ENCODE results near the gene RNF217. TPM values are rescaled to one million over a fixed set of nuclear protein-coding genes. Genes with fewer than 3 reads are reported as not detected.

Gene RNF217
- total and polyA plus RNA-seq, 5 donors from 2014 or later, result 0.12 TPM; not detected in 4

GRCh38 chr6:124977067-124977908 lies 15.1 kb downstream of the RNF217 start:
- H3K4me3 ChIP-seq (ENCODE audit: low read depth, low read length), result no peak overlapping the region
- Mint-ChIP-seq H3K36me3 (no peaks in the 10 kb centered on the region), H3K27ac (no peak overlapping the region), H3K4me1 (no peaks in the 10 kb centered on the region), H3K27me3 (no peaks in the 10 kb centered on the region), H3K9me3 (peaks cover 0 to 7% (median 2%) of the 10 kb centered on the region in 7 donors), H3K4me3 (no peak overlapping the region)
- H3K27me3 ChIP-seq (ENCODE audit: control insufficient read depth, insufficient read depth, low read length), result no peaks in the 10 kb centered on the region
- H3K27ac ChIP-seq (ENCODE audit: insufficient read depth, low read length, poor library complexity, severe bottlenecking), result no peak overlapping the region
- H3K4me1 ChIP-seq (ENCODE audit: control insufficient read depth, insufficient read depth, low read length, poor library complexity, severe bottlenecking), result no peaks in the 10 kb centered on the region
- ATAC-seq (ENCODE audit: low read depth in 2 of 2) (no peak), DNase-seq (no peak)
- H3K9me3 ChIP-seq (ENCODE audit: control insufficient read depth in 2 of 2, low read length in 2 of 2), result no peaks in the 10 kb centered on the region
- no peaks in the 10 kb centered on the region for H3K36me3 ChIP-seq (ENCODE audit: control insufficient read depth, insufficient read depth, low read length)

DNA sequence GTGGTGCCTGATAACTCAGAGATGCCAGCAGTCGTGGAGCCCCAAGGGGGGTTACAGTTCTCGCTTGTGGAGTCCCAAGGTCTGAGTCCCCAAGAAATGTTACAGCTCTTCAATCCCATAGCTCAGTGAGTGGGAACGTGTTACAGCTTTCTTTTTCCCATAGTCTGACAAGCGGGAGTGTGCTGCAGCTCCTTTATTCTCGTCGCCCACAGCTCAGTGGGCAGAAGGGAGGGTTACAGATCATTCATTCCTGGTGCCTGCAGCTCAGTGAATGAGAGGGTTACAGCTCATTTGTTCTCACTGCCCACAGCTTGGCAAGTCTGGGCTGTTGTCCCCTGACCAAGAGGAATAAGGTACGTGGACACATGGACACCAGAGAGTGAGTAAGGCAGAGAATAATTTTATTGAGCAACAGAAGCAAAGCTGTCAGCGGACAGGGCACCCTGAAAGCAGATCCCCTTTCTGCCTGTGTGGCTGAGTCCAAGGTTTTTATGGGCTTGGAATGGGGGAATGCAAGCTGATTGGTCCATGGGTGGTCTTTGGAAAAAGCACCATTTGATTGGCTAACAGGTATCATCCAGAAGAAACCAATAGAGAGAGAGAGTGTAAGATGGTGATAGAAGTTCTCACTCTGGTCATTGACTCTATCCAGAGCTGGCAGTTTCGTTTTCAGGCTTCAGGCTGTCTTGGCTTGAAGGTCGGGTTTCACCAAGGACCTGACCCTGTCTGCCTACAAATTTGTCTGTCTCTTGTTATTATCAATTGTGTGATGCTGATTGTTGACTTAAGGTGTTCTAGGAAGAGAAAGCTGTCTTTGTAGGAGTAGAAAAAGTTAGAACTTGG lies 16.4 kb downstream of the RNF217 start:
- H3K27ac Mint-ChIP-seq, result no peak overlapping the region
- H3K4me1 ChIP-seq (ENCODE audit: control insufficient read depth, insufficient read depth, low read length, poor library complexity, severe bottlenecking), result no peaks in the 10 kb centered on the region
- H3K36me3 Mint-ChIP-seq, result no peaks in the 10 kb centered on the region
- H3K27me3 Mint-ChIP-seq, result no peaks in the 10 kb centered on the region
- H3K4me1 Mint-ChIP-seq, result no peaks in the 10 kb centered on the region
- H3K36me3 ChIP-seq (ENCODE audit: control insufficient read depth, insufficient read depth, low read length), result no peaks in the 10 kb centered on the region
- H3K9me3 ChIP-seq (ENCODE audit: control insufficient read depth in 2 of 2, low read length in 2 of 2), result no peaks in the 10 kb centered on the region
- no peak for ATAC-seq (ENCODE audit: low read depth in 2 of 2)
- no peak for DNase-seq
- H3K9me3 Mint-ChIP-seq, result peaks cover 0 to 7% (median 2%) of the 10 kb centered on the region in 7 donors
- no peaks in the 10 kb centered on the region for H3K27me3 ChIP-seq (ENCODE audit: control insufficient read depth, insufficient read depth, low read length)
- no peak overlapping the region for H3K4me3 Mint-ChIP-seq
- no peak overlapping the region for H3K4me3 ChIP-seq (ENCODE audit: low read depth, low read length)
- H3K27ac ChIP-seq (ENCODE audit: insufficient read depth, low read length, poor library complexity, severe bottlenecking), result no peak overlapping the region

- no peak overlapping the region for H3K4me3 ChIP-seq (ENCODE audit: low read depth, low read length)
- DNase-seq (no peak), ATAC-seq (ENCODE audit: low read depth in 2 of 2) (no peak)
- Mint-ChIP-seq H3K9me3 (peaks cover 0 to 7% (median 2%) of the 10 kb centered on the region in 7 donors), H3K36me3 (no peaks in the 10 kb centered on the region), H3K27me3 (no peaks in the 10 kb centered on the region), H3K4me1 (no peaks in the 10 kb centered on the region), H3K4me3 (no peak overlapping the region), H3K27ac (no peak overlapping the region)
- no peaks in the 10 kb centered on the region for H3K4me1 ChIP-seq (ENCODE audit: control insufficient read depth, insufficient read depth, low read length, poor library complexity, severe bottlenecking)
- no peak overlapping the region for H3K27ac ChIP-seq (ENCODE audit: insufficient read depth, low read length, poor library complexity, severe bottlenecking)
- no peaks in the 10 kb centered on the region for H3K27me3 ChIP-seq (ENCODE audit: control insufficient read depth, insufficient read depth, low read length)
- no peaks in the 10 kb centered on the region for H3K9me3 ChIP-seq (ENCODE audit: control insufficient read depth in 2 of 2, low read length in 2 of 2)
- H3K36me3 ChIP-seq (ENCODE audit: control insufficient read depth, insufficient read depth, low read length), result no peaks in the 10 kb centered on the region
Observed at GRCh38 chr6:124979294-124979678, 17.0 kb downstream of the RNF217 start.

DNA sequence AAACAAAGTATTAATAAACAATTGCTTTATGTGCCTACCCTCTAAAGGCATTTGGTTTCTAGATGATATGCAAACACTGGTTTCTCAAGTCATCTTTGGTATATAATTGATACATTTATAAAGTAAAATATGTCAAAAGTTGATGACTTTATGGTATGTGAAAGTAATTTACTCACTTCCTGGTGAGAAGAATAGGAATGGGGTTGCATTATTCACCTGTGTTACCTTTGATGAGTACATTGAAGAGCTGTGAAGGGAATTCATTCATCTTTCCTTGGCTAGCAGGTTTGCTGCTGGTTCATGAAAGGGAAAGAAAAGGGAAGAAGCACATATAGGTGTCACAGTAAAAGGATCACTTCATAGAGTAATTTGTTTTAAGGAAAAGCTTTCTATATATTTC lies 20.4 kb downstream of the RNF217 start:
- Mint-ChIP-seq H3K36me3 (no peaks in the 10 kb centered on the region), H3K27ac (no peak overlapping the region)

DNA sequence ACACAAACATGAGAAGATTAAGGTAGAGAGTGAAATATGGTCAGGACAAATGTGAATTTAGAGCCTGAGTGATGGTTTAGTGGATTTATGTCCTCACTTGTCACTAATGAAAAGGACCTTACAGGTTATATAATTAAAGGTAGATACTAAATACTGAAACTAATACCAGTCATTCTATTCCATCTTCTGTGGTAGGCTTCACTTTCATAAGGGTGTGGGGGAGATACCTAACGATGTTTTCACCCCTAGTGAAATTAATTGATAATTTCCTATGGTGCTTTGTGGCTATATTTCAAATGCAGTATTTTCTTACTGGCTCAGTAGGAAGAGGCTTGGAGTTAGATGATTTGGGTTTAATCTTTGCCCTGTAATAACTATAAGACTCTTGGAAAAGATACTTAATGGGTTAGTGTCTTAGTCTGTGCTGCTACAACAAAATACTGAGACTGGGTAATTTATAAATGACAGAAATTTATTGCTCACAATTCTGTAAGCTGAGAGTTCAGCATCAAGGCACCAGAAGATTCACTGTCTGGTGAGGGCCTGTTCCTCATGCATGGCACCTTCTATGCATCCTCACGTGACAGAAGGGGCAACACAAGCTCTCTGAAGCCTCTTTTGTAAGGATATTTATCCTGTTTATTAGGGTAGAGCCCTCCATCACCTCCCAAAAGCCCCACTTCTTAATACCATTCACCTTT lies 21.3 kb downstream of the RNF217 start:
- Mint-ChIP-seq H3K27ac (no peak overlapping the region), H3K36me3 (no peaks in the 10 kb centered on the region), H3K9me3 (peaks cover 0 to 5% (median 0%) of the 10 kb centered on the region in 7 donors), H3K4me1 (no peaks in the 10 kb centered on the region), H3K4me3 (no peak overlapping the region), H3K27me3 (no peaks in the 10 kb centered on the region)
- no peaks in the 10 kb centered on the region for H3K36me3 ChIP-seq (ENCODE audit: control insufficient read depth, insufficient read depth, low read length)
- DNase-seq, result no peak
- no peaks in the 10 kb centered on the region for H3K9me3 ChIP-seq (ENCODE audit: control insufficient read depth in 2 of 2, low read length in 2 of 2)
- ATAC-seq (ENCODE audit: low read depth in 2 of 2), result no peak
- no peaks in the 10 kb centered on the region for H3K4me1 ChIP-seq (ENCODE audit: control insufficient read depth, insufficient read depth, low read length, poor library complexity, severe bottlenecking)
- no peak overlapping the region for H3K4me3 ChIP-seq (ENCODE audit: low read depth, low read length)
- no peaks in the 10 kb centered on the region for H3K27me3 ChIP-seq (ENCODE audit: control insufficient read depth, insufficient read depth, low read length)
- H3K27ac ChIP-seq (ENCODE audit: insufficient read depth, low read length, poor library complexity, severe bottlenecking), result no peak overlapping the region

More for the DNA sequence above, 20.4 kb downstream of the RNF217 start:
- no peaks in the 10 kb centered on the region for H3K36me3 ChIP-seq (ENCODE audit: control insufficient read depth, insufficient read depth, low read length)
- no peak overlapping the region for H3K4me3 ChIP-seq (ENCODE audit: low read depth, low read length)
- ATAC-seq (ENCODE audit: low read depth in 2 of 2), result no peak
- Mint-ChIP-seq H3K4me3 (no peak overlapping the region), H3K4me1 (no peaks in the 10 kb centered on the region), H3K9me3 (peaks cover 0 to 5% (median 0%) of the 10 kb centered on the region in 7 donors), H3K27me3 (no peaks in the 10 kb centered on the region)
- H3K4me1 ChIP-seq (ENCODE audit: control insufficient read depth, insufficient read depth, low read length, poor library complexity, severe bottlenecking), result no peaks in the 10 kb centered on the region
- no peak overlapping the region for H3K27ac ChIP-seq (ENCODE audit: insufficient read depth, low read length, poor library complexity, severe bottlenecking)
- H3K27me3 ChIP-seq (ENCODE audit: control insufficient read depth, insufficient read depth, low read length), result no peaks in the 10 kb centered on the region
- no peak for DNase-seq
- H3K9me3 ChIP-seq (ENCODE audit: control insufficient read depth in 2 of 2, low read length in 2 of 2), result no peaks in the 10 kb centered on the region

DNA sequence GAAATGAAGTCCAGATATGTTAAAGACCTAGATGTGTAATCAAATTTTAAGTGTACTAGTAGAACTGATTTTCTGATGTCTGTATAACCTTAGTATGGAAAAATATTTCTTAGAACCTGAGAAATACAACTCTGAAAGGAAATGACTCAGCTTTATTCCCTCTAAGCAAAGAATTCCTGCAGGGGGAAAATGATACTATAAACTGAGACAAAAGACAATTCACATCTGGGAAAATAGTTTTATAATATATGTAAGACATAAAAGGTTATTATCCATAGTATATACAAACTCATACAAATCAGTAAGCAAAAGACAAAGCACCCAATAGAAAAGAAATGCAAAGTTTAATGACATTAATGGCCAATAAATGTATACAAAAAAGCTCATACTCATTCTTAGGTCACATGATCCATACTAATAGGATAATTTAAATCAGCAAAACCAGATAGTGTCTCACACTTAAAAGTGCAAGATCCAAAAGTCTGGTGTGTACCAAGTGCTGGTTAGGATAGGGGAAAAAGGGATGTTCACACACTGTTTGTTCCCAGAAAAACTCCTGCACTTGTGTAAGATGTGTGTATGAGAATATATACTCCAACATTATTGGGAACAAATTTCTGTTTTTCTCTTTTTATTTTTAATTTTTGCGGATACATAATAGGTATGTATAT lies 22.6 kb downstream of the RNF217 start:
- no peak overlapping the region for H3K4me3 Mint-ChIP-seq
- H3K27ac Mint-ChIP-seq, result no peak overlapping the region
- no peaks in the 10 kb centered on the region for H3K4me1 Mint-ChIP-seq
- Histone ChIP-seq H3K27ac (ENCODE audit: insufficient read depth, low read length, poor library complexity, severe bottlenecking) (no peak overlapping the region), H3K9me3 (ENCODE audit: control insufficient read depth in 2 of 2, low read length in 2 of 2) (no peaks in the 10 kb centered on the region), H3K4me1 (ENCODE audit: control insufficient read depth, insufficient read depth, low read length, poor library complexity, severe bottlenecking) (no peaks in the 10 kb centered on the region), H3K4me3 (ENCODE audit: low read depth, low read length) (no peak overlapping the region), H3K27me3 (ENCODE audit: control insufficient read depth, insufficient read depth, low read length) (no peaks in the 10 kb centered on the region), H3K36me3 (ENCODE audit: control insufficient read depth, insufficient read depth, low read length) (no peaks in the 10 kb centered on the region)
- no peak for DNase-seq
- ATAC-seq (ENCODE audit: low read depth in 2 of 2), result no peak
- H3K9me3 Mint-ChIP-seq, result peaks cover 0 to under 1% (median 0%) of the 10 kb centered on the region in 7 donors
- H3K36me3 Mint-ChIP-seq, result no peaks in the 10 kb centered on the region
- H3K27me3 Mint-ChIP-seq, result no peaks in the 10 kb centered on the region

DNA sequence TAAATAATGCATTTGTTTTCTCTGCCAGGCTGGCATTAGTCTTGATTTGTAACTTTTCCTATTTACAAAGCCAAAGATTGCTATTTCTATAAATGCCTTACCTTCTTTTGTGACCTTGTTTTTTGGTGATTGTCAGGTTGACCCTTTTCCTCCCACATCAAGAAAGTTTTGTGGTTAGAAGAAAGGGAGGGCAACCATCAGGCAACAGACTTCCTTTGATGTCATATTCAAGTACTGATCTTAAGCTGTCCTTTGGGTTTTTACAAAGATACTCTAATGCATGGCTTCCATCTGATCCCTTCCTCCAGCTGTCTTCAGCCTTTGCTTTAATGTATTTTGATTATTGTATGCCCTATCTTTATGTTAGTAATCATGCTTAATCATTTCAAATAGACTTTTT lies 23.9 kb downstream of the RNF217 start:
- H3K4me3 Mint-ChIP-seq, result no peak overlapping the region
- ATAC-seq (ENCODE audit: low read depth in 2 of 2) (no peak), DNase-seq (no peak)
- Histone ChIP-seq H3K27me3 (ENCODE audit: control insufficient read depth, insufficient read depth, low read length) (no peaks in the 10 kb centered on the region), H3K4me1 (ENCODE audit: control insufficient read depth, insufficient read depth, low read length, poor library complexity, severe bottlenecking) (no peaks in the 10 kb centered on the region), H3K4me3 (ENCODE audit: low read depth, low read length) (no peak overlapping the region), H3K27ac (ENCODE audit: insufficient read depth, low read length, poor library complexity, severe bottlenecking) (no peak overlapping the region), H3K9me3 (ENCODE audit: control insufficient read depth in 2 of 2, low read length in 2 of 2) (no peaks in the 10 kb centered on the region), H3K36me3 (ENCODE audit: control insufficient read depth, insufficient read depth, low read length) (no peaks in the 10 kb centered on the region)
- no peaks in the 10 kb centered on the region for H3K4me1 Mint-ChIP-seq
- no peak overlapping the region for H3K27ac Mint-ChIP-seq
- no peaks in the 10 kb centered on the region for H3K27me3 Mint-ChIP-seq
- H3K9me3 Mint-ChIP-seq, result peaks cover 0 to 4% (median 0%) of the 10 kb centered on the region in 7 donors
- no peaks in the 10 kb centered on the region for H3K36me3 Mint-ChIP-seq
